Measurements from ENCODE around the gene CFAP46. TPM values are rescaled to one million over a fixed set of nuclear protein-coding genes. Genes with fewer than 3 reads are reported as not detected.

Gene CFAP46
- polyA plus RNA-seq, 1 of the 3 experiments (the other 2 are of a cell fraction), result 3.9 TPM

DNA sequence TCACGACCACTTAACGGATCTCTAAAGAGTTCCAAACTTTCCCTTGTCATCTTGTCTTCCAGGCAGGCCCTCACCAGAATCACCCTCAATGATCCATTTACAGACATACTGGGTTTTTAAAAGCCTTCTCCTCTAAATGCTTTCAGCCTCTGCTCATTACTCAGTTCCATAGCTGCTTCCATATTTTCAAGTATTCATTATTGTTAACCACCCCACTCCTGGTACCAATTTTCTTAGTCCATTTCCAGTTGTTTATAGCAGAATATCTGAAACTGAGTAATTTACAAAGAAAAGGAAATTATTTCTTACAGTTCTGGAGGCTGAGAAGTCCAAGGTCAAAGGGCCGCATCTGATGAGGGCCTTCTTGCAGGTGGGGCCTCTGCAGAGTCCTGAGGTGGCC is 100.0 kb downstream of the CFAP46 start:
- DNase-seq, result no peak

More for the DNA sequence above, 100.0 kb downstream of the CFAP46 start:
- 73% methylated on average over 3 of the region's 3 CpGs for WGBS (ENCODE audit: low lambda C conversion rate)
- TF ChIP-seq, protein P1, sequence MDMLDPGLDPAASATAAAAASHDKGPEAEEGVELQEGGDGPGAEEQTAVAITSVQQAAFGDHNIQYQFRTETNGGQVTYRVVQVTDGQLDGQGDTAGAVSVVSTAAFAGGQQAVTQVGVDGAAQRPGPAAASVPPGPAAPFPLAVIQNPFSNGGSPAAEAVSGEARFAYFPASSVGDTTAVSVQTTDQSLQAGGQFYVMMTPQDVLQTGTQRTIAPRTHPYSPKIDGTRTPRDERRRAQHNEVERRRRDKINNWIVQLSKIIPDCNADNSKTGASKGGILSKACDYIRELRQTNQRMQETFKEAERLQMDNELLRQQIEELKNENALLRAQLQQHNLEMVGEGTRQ (IDR thresholded peaks at IDR 0.05; ENCODE audit: borderline replicate concordance, low read depth, low read length), result no peak
- TF ChIP-seq, protein P2, sequence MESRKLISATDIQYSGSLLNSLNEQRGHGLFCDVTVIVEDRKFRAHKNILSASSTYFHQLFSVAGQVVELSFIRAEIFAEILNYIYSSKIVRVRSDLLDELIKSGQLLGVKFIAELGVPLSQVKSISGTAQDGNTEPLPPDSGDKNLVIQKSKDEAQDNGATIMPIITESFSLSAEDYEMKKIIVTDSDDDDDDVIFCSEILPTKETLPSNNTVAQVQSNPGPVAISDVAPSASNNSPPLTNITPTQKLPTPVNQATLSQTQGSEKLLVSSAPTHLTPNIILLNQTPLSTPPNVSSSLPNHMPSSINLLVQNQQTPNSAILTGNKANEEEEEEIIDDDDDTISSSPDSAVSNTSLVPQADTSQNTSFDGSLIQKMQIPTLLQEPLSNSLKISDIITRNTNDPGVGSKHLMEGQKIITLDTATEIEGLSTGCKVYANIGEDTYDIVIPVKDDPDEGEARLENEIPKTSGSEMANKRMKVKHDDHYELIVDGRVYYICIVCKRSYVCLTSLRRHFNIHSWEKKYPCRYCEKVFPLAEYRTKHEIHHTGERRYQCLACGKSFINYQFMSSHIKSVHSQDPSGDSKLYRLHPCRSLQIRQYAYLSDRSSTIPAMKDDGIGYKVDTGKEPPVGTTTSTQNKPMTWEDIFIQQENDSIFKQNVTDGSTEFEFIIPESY (IDR thresholded peaks at IDR 0.05; ENCODE audit: borderline replicate concordance, low read depth), result no peak
- TF ChIP-seq SIN3A (IDR thresholded peaks at IDR 0.05; ENCODE audit: borderline replicate concordance, low read depth, low read length), result no peak
- TF ChIP-seq EZH2phosphoT487 (IDR thresholded peaks at IDR 0.05; ENCODE audit: borderline replicate concordance, low read depth), result no peak
- no peak for TF ChIP-seq MEF2A (IDR thresholded peaks at IDR 0.05; ENCODE audit: borderline replicate concordance, low read depth)
- TF ChIP-seq, protein P3, sequence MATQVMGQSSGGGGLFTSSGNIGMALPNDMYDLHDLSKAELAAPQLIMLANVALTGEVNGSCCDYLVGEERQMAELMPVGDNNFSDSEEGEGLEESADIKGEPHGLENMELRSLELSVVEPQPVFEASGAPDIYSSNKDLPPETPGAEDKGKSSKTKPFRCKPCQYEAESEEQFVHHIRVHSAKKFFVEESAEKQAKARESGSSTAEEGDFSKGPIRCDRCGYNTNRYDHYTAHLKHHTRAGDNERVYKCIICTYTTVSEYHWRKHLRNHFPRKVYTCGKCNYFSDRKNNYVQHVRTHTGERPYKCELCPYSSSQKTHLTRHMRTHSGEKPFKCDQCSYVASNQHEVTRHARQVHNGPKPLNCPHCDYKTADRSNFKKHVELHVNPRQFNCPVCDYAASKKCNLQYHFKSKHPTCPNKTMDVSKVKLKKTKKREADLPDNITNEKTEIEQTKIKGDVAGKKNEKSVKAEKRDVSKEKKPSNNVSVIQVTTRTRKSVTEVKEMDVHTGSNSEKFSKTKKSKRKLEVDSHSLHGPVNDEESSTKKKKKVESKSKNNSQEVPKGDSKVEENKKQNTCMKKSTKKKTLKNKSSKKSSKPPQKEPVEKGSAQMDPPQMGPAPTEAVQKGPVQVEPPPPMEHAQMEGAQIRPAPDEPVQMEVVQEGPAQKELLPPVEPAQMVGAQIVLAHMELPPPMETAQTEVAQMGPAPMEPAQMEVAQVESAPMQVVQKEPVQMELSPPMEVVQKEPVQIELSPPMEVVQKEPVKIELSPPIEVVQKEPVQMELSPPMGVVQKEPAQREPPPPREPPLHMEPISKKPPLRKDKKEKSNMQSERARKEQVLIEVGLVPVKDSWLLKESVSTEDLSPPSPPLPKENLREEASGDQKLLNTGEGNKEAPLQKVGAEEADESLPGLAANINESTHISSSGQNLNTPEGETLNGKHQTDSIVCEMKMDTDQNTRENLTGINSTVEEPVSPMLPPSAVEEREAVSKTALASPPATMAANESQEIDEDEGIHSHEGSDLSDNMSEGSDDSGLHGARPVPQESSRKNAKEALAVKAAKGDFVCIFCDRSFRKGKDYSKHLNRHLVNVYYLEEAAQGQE (IDR thresholded peaks at IDR 0.05; ENCODE audit: low read depth, low read length), result no peak
- no peak for TF ChIP-seq SMC3 (IDR thresholded peaks at IDR 0.05; ENCODE audit: low read depth, low read length)
- TF ChIP-seq, protein P4, sequence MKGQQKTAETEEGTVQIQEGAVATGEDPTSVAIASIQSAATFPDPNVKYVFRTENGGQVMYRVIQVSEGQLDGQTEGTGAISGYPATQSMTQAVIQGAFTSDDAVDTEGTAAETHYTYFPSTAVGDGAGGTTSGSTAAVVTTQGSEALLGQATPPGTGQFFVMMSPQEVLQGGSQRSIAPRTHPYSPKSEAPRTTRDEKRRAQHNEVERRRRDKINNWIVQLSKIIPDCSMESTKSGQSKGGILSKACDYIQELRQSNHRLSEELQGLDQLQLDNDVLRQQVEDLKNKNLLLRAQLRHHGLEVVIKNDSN (IDR thresholded peaks at IDR 0.05; ENCODE audit: borderline replicate concordance, low read depth), result no peak
- TF ChIP-seq MXI1 (IDR thresholded peaks at IDR 0.05; ENCODE audit: low read depth, low read length), result no peak
- ChIA-PET CTCF (interaction anchor here (1.3 kb wide), 1 partner anchor 187 kb away, joined by 3 read pairs; no protein-coding TSS in a partner anchor), POLR2A (no interaction called here)
- H3K36me3 ChIP-seq (replicated peaks in 1 of 2; ENCODE audit: control insufficient read depth in 1 of 2, insufficient read depth in 2 of 2, low read length in 1 of 2), result no peaks in the 10 kb centered on the region
- H3K4me1 ChIP-seq (ENCODE audit: control insufficient read depth in 1 of 2, insufficient read depth in 2 of 2, low read depth in 1 of 2, low read length in 1 of 2), result no peaks in the 10 kb centered on the region; a peak in 1 of 4 replicates
- no peaks in the 10 kb centered on the region for H3K79me2 ChIP-seq (ENCODE audit: insufficient read depth)
- H3K27ac ChIP-seq (ENCODE audit: low read depth in 2 of 2, low read length in 1 of 2), result no peak overlapping the region
- peaks cover under 1% of the 10 kb centered on the region for H3F3A ChIP-seq (replicated peaks; ENCODE audit: insufficient read depth)
- no peak overlapping the region for H3K4me3 ChIP-seq (ENCODE audit: low read depth in 2 of 2, low read length in 1 of 2)
- H3K27me3 ChIP-seq (ENCODE audit: insufficient read depth), result no peaks in the 10 kb centered on the region
- no peak overlapping the region for H3K9ac ChIP-seq
- no peaks in the 10 kb centered on the region for H3K9me2 ChIP-seq
- H4K20me1 ChIP-seq (ENCODE audit: insufficient read depth), result no peaks in the 10 kb centered on the region
- no peak overlapping the region for H3K4me2 ChIP-seq
- peaks cover 7% of the 10 kb centered on the region; the same call in 1 of the 2 replicates for H3K9me3 ChIP-seq
- no peak overlapping the region for H2AFZ ChIP-seq (ENCODE audit: low read depth)
